A204.1 (cell line): ENCODE data around the gene LMF1.

ENCODE experiments used
- FAIRE-seq: peaks from 2 replicates; lab custom pipeline; 2012; peaks lifted over from hg19 to GRCh38; lab: Jason Lieb, UNC

Gene LMF1

DNA sequence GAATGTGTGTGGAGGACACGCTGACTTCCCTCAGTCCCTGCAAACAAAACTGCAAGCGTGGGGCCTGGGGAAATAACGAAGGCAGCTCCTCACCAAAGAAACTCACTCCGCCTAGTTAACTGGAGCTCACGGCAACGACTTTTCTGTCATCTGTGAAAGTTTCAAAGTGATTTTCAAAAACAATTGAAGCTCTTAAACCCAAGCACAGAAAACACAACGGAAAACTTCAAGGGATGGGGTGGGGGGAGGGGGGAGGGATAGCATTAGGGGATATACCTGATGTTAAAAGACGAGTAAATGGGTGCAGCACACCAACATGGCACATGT is 167.1 kb downstream of the LMF1 start:
- no peak for FAIRE-seq
